ENCODE measurements around the gene ABCA5.

ABCA5 gene

GRCh38 chr17:69236946-69237345 lies 90.0 kb downstream of the ABCA5 start:
- Histone ChIP-seq H3K4me1 (ENCODE audit: low read length) (peaks cover 6% of the 10 kb centered on the region), H3K9me3 (ENCODE audit: insufficient read depth, low read length) (peaks cover 9% of the 10 kb centered on the region), H2AFZ (ENCODE audit: low read depth, low read length) (no peak overlapping the region), H4K20me1 (ENCODE audit: insufficient read depth, low read length) (no peaks in the 10 kb centered on the region), H3K27me3 (ENCODE audit: low read depth, low read length) (no peaks in the 10 kb centered on the region), H3K4me3 (ENCODE audit: low read length) (no peak overlapping the region), H3K4me2 (ENCODE audit: low read length) (no peak overlapping the region), H3K36me3 (replicated peaks; ENCODE audit: low read depth, low read length) (peaks cover 18% of the 10 kb centered on the region), H3K9ac (ENCODE audit: low read length) (no peak overlapping the region), H3K79me2 (ENCODE audit: low read length) (no peaks in the 10 kb centered on the region), H3K27ac (ENCODE audit: low read length) (no peak overlapping the region)
- TF ChIP-seq CTCF (IDR thresholded peaks at IDR 0.05; ENCODE audit: low read depth, low read length) = no peak

GRCh38 chr17:69236464-69236863 lies 90.5 kb downstream of the ABCA5 start:
- TF ChIP-seq EZH2phosphoT487 (IDR thresholded peaks at IDR 0.05; ENCODE audit: low read depth) (no peak), CTCF (IDR thresholded peaks at IDR 0.05; ENCODE audit: low read depth, low read length) (no peak)
- Histone ChIP-seq H2AFZ (ENCODE audit: low read depth, low read length) (no peak overlapping the region), H3K9ac (ENCODE audit: low read length) (no peak overlapping the region), H3K4me3 (ENCODE audit: low read length) (no peak overlapping the region), H3K4me1 (ENCODE audit: low read length) (peaks cover 6% of the 10 kb centered on the region), H3K36me3 (replicated peaks; ENCODE audit: low read depth, low read length) (peaks cover 18% of the 10 kb centered on the region), H3K9me3 (ENCODE audit: insufficient read depth, low read length) (peaks cover 9% of the 10 kb centered on the region), H3K79me2 (ENCODE audit: low read length) (no peaks in the 10 kb centered on the region), H3K27me3 (ENCODE audit: low read depth, low read length) (no peaks in the 10 kb centered on the region), H3K4me2 (ENCODE audit: low read length) (no peak overlapping the region), H3K27ac (ENCODE audit: low read length) (no peak overlapping the region), H4K20me1 (ENCODE audit: insufficient read depth, low read length) (no peaks in the 10 kb centered on the region)

GRCh38 chr17:69235338-69236058 lies 91.4 kb downstream of the ABCA5 start:
- Histone ChIP-seq H2AFZ (ENCODE audit: low read depth, low read length) (no peak overlapping the region), H3K9me3 (ENCODE audit: insufficient read depth, low read length) (peaks cover 12% of the 10 kb centered on the region), H3K4me2 (ENCODE audit: low read length) (0 out of 2 replicates have a peak overlapping the region, but pooled peaks have one; percentile 19), H3K36me3 (replicated peaks; ENCODE audit: low read depth, low read length) (peaks cover 18% of the 10 kb centered on the region), H3K9ac (ENCODE audit: low read length) (0 out of 2 replicates have a peak overlapping the region, but pooled peaks have one; percentile 15), H3K79me2 (ENCODE audit: low read length) (no peaks in the 10 kb centered on the region), H3K4me1 (ENCODE audit: low read length) (peaks cover 6% of the 10 kb centered on the region), H4K20me1 (ENCODE audit: insufficient read depth, low read length) (no peaks in the 10 kb centered on the region), H3K27me3 (ENCODE audit: low read depth, low read length) (no peaks in the 10 kb centered on the region), H3K4me3 (ENCODE audit: low read length) (no peak overlapping the region), H3K27ac (ENCODE audit: low read length) (no peak overlapping the region)
- no peak for TF ChIP-seq EZH2phosphoT487 (IDR thresholded peaks at IDR 0.05; ENCODE audit: low read depth)
- TF ChIP-seq CTCF (IDR thresholded peaks at IDR 0.05; ENCODE audit: low read depth, low read length) = peak; percentile 88

GRCh38 chr17:69232650-69233049 lies 94.3 kb downstream of the ABCA5 start:
- Histone ChIP-seq H4K20me1 (ENCODE audit: insufficient read depth, low read length) (no peaks in the 10 kb centered on the region), H3K36me3 (replicated peaks; ENCODE audit: low read depth, low read length) (peaks cover 16% of the 10 kb centered on the region), H3K4me2 (ENCODE audit: low read length) (no peak overlapping the region), H3K9me3 (ENCODE audit: insufficient read depth, low read length) (peaks cover 12% of the 10 kb centered on the region), H2AFZ (ENCODE audit: low read depth, low read length) (no peak overlapping the region), H3K9ac (ENCODE audit: low read length) (no peak overlapping the region), H3K79me2 (ENCODE audit: low read length) (no peaks in the 10 kb centered on the region), H3K4me1 (ENCODE audit: low read length) (peaks cover 12% of the 10 kb centered on the region), H3K27me3 (ENCODE audit: low read depth, low read length) (no peaks in the 10 kb centered on the region), H3K4me3 (ENCODE audit: low read length) (no peak overlapping the region), H3K27ac (ENCODE audit: low read length) (no peak overlapping the region)
- TF ChIP-seq CTCF (IDR thresholded peaks at IDR 0.05; ENCODE audit: low read depth, low read length) = no peak
- no peak for TF ChIP-seq EZH2phosphoT487 (IDR thresholded peaks at IDR 0.05; ENCODE audit: low read depth)
